D341Med (cell line): Measurements from ENCODE around the gene ATXN3.
A peak's percentile ranks its signal among the peaks of the same experiment; 100 is the strongest.

Experiments used
- DNase-seq: peaks from one replicate; pipeline ENCODE4 v3.0.0; 2012; ENCODE audit warnings: low spot score

Gene ATXN3

GRCh38 chr14:92106143-92106926 lies at the start of gene ATXN3:
ATXN3 (minus strand) TSS chr14:92106582; CDS start chr14:92106552, 30 bp downstream.
- peak; percentile 98 for DNase-seq

GRCh38 chr14:92154283-92154942 lies 48.0 kb upstream of the ATXN3 start:
- no peak for DNase-seq

GRCh38 chr14:92153581-92153980 lies 47.2 kb upstream of the ATXN3 start:
- DNase-seq: no peak

DNA sequence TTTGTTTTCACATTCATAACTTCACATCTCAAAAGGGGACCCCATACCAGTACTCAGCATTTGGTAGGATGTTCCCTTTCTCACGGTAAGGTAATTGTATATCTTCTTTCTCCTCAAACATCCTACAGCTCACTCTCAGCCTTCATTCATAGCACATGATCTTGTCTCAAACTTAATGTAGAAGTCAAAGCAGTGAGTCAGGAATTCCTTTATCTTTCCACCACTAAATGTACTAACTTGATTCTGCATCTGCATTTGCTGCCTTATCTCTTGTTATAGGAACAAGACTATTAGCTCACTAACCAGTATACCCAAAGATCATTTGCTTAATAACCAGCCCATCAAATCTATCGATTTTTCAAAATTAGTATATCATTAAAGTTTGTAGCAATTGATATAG lies 38.3 kb upstream of the ATXN3 start:
- no peak for DNase-seq

GRCh38 chr14:92143962-92144361 lies 37.6 kb upstream of the ATXN3 start:
- no peak for DNase-seq

GRCh38 chr14:92143309-92143708 lies 36.9 kb upstream of the ATXN3 start:
- DNase-seq: no peak

GRCh38 chr14:92135269-92135668 lies 28.9 kb upstream of the ATXN3 start:
- DNase-seq: peak; percentile 30

DNA sequence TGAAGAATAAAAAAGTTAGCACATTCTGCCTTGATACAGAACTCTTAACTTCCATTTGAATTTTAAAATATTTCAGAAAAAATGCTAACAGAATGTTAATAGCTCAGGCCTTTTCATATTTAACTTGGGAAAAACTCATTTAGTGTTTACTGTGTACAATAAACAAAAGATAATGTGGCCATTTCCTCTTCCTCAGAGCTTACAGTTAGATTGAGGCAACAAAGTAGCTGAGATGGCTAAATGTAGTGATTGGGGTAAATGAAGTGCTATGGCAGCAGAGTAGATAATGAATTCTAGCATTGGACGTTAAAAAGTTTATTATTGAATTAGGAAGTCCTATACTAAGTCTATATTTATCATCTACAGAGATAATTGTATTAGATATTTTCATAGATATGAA lies 28.1 kb upstream of the ATXN3 start:
- no peak for DNase-seq

DNA sequence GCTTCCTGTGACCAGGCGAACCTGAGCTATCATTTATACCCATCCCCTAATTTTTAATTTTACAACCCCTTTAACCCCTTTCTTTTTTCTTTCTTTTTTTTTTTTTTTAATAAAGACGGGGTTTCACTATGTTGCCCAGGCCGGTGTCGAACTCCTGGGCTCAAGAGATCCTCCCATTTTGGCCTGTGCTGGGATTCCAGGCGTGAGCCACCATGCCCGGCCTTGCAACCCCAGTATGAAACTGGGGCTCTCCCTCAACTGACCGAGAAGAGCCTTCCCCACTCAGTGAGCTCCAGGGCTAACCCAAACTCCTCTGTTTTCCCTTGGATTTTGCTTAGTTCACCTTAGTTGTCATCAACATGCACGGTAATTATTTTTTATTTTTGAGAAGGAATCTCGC lies 16.4 kb upstream of the ATXN3 start:
- DNase-seq: no peak

GRCh38 chr14:92122351-92122677 lies 15.9 kb upstream of the ATXN3 start:
- DNase-seq: no peak

- peak; percentile 93 for DNase-seq
Observed at GRCh38 chr14:92121670-92122350, 15.4 kb upstream of the ATXN3 start, which contains the start of the genes CPSF2 and NDUFB1. CPSF2 (plus strand) TSS chr14:92121969; CDS start chr14:92130985, 9,016 bp downstream. NDUFB1 (minus strand) TSS chr14:92121706; CDS start chr14:92117637, 4,069 bp downstream.

DNA sequence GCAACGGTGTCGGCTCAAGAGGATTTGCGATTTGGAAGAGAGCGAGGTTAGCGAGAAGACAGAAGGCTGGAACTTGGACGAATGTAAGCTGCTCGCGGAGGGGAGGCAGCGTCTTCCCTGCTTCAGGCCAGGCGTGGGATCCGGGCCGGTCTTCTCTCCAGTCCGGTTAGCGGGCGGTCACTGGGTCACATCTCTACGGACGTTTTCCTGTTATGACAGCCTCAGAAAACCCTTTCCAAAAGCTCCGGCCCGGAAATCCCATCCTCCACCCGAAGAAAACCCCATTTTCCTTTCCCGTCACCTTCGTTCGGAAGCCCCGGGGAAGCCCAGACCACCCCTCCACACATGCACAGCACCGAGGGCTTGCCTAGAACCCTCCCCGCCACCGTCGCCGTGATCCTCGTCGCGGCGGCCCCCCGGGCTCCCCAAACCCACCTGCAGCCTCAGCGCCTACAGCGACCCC lies 14.9 kb upstream of the ATXN3 start:
- DNase-seq: no peak

DNA sequence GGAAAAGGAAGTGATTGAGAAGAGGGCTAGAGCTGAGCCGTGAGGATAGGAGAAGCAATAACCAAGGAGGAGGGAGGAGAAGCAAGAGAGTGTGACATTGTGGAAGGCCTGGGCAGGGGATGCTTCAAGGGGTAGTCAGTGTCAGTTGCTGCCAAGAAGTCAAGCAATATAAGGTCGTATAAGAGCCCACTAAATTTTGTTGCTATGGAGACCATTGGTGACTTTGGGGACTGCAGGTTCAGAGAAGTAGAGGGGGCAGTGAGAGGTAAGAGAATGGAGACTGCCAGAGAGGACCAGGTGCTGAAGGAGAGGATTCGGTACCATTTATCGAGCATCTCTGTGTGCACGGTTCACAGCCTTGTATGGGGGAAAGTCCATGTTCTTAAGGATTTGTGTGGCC lies 3.1 kb upstream of the ATXN3 start:
- no peak for DNase-seq

DNA sequence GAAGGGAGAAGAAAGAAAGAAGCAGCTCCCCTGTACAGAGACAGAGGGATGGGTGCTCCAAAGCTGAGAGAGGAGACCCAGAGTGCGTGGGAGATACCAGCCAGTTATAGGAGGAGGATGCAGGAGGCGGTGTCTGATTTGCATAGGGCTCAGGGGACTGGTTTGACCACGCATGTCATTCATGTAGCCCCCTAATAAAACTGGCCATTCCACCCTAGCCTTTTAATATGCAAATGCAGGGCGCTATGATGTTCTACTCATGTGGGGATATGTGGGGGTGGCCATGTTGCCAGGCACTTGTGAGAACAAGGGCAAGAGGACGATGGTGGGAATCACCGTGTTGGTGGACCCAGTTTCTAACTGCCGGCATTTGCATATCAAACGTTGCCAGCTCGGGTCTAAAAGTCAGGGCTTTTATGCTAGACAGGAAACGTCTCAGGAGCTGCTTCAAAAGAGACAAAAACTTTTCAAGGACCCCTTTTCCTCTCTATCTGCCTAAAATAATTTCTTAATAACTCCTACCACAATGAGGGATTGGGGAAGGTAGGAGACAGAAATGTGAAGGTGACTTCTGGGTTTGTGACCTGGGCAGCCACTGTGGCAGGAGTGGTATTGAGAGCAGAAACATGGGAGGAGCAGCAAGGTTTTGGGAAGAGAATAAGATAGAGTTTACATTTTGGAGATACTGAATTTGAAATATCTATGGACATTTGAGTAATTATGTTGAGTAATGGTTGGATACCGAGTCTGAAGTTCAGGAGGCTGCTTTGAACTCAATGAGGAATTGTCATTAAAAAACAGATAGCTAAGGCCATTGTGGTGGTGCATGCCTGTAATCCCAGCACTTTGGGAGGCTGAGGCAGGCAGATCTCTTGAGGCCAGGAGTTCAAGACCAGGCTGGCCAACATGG lies 2.2 kb upstream of the ATXN3 start:
- DNase-seq: no peak

DNA sequence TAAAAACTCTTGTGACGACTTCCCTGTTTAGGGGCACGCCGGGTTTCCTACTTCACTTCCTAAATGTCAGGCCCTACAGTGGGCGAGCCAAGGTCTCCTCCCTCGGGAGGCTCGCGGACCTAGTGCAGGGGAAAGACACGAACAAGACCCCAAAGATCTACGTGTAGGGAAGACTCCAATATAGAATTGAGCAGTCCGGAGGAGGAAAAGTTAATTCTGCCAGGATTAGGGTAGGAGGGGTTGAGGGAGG lies 564 bp downstream of the ATXN3 start:
- DNase-seq: no peak

DNA sequence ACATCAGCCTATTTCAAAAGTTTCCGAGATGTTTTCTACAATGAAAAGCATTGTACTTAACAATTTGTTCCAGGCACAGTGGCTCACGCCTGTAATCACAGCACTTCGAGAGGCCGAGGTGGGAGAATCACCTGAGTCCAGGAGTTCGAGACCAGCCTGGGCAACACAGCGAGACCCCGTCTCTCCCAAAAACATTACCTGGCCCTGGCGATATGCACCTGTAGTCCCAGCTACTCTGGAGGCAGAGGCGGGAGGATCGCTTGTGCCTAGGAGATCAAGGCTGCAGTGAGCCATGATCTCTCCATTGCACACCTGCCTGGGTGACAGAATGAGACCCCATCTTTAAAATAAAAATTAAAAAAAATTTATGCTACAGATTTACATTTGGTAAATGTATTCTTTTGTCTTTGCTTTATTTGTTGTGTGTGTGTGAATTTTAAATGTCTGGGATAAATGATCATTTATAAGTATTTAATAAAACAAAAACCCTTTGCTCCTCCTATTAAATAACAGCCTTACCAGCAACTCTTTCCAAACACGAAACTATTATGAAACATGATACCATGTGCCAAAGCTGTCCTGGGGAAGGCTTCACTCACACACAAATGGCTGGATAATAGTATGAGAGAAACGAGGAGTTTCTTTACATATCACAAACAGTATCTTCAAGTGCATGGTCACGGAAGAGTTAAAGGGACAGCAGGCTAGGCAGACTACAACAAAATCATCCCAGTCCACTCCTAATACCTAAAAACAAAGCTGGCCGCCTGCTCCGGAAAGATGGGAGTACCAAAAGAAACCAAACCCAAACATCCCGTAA lies 1.1 kb downstream of the ATXN3 start:
- no peak for DNase-seq

- no peak for DNase-seq
Observed at GRCh38 chr14:92103363-92103989, 2.9 kb downstream of the ATXN3 start.

GRCh38 chr14:92099802-92100201 lies 6.6 kb downstream of the ATXN3 start:
- DNase-seq: no peak

DNA sequence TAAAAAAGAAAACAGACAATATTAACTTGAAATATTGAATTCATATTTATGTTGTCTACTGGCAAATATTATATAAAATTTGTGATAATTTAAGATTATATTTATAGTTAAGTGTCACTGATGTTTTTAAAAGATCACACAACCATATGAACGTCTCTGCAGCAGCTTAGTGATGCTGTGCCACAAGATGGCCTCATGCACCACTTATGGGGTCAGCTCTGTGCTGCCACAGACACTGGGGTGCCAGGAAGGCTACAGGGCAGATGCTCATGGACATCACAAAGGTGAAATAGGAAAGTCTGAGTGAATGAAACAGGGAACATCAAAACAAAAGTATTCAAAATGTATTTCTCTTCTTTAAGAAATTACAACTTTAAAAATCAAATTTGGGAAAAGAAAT lies 13.1 kb downstream of the ATXN3 start:
- DNase-seq: peak; percentile 58

- no peak for DNase-seq
Observed at GRCh38 chr14:92088494-92088893, 17.9 kb downstream of the ATXN3 start.

GRCh38 chr14:92074555-92074954 lies 31.8 kb downstream of the ATXN3 start:
- DNase-seq: no peak
